CD14-positive monocyte (primary cell): ENCODE data around the gene USP30. TPM values are rescaled to one million over a fixed set of nuclear protein-coding genes. Genes with fewer than 3 reads are reported as not detected.

Experiments
- DNase-seq, 3 donors: peaks; one replicate each; pipeline ENCODE4 v3.0.0-alpha.2; 2011 to 2022
- H2AFZ ChIP-seq: 2 replicates; pipeline ENCODE4 v1.6.0; 2012; ENCODE audit warnings: mild to moderate bottlenecking, low read depth, low read length, inconsistent platforms; ENCODE audit not compliant: insufficient read depth, poor library complexity, severe bottlenecking
- H3K27ac ChIP-seq, 2 donors: 1 replicate in 1 of 2; 2 replicates in 1 of 2; pipeline ENCODE4 v1.5.1; 2012 to 2013; ENCODE audit warnings: low read length in 2 of 2, control low read depth in 1 of 2, inconsistent platforms in 1 of 2, low read depth in 1 of 2, mild to moderate bottlenecking in 1 of 2
- H3K27me3 ChIP-seq, 2 donors: one replicate each; pipeline versions ENCODE4 v1.6.0 to v1.6.1; 2011 to 2013; ENCODE audit warnings: low read length in 2 of 2; ENCODE audit not compliant: control insufficient read depth in 2 of 2, insufficient read depth in 2 of 2
- H3K36me3 ChIP-seq, 2 donors: replicated peaks in 1 of 2; 1 replicate in 1 of 2; 2 replicates in 1 of 2; pipeline versions ENCODE4 v1.5.1 to v1.6.1; 2012 to 2013; ENCODE audit warnings: low read length in 2 of 2, control low read depth in 1 of 2, inconsistent platforms in 1 of 2, mild to moderate bottlenecking in 1 of 2; ENCODE audit not compliant: insufficient read depth in 2 of 2, control insufficient read depth in 1 of 2
- H3K4me1 ChIP-seq, 2 donors: 1 replicate in 1 of 2; 2 replicates in 1 of 2; pipeline versions ENCODE4 v1.5.1 to v1.6.1; 2012 to 2013; ENCODE audit warnings: low read length in 2 of 2, control low read depth in 1 of 2, inconsistent platforms in 1 of 2, mild to moderate bottlenecking in 1 of 2, moderate library complexity in 1 of 2; ENCODE audit not compliant: insufficient read depth in 2 of 2, control insufficient read depth in 1 of 2
- H3K4me2 ChIP-seq: replicated peaks from 2 replicates; pipeline ENCODE3; 2012; ENCODE audit warnings: low read length, moderate library complexity, mild to moderate bottlenecking; ENCODE audit not compliant: poor library complexity, severe bottlenecking; ENCODE audit errors: extremely low read depth
- H3K4me3 ChIP-seq, 3 experiments: fragments of 200-600 bp in 1 of 3; sonication (generic) in 1 of 3; replicated peaks in 1 of 3; 1 replicate in 2 of 3; 2 replicates in 1 of 3; pipeline ENCODE4 v1.5.1; 2011 to 2013; ENCODE audit warnings: low read length in 3 of 3, mild to moderate bottlenecking in 3 of 3, control low read depth in 2 of 3, low read depth in 2 of 3, inconsistent platforms in 1 of 3, moderate library complexity in 1 of 3
- H3K79me2 ChIP-seq: 2 replicates; pipeline ENCODE4 v1.6.0; 2012; ENCODE audit warnings: mild to moderate bottlenecking, control low read depth, inconsistent platforms, low read length, moderate library complexity; ENCODE audit not compliant: insufficient read depth
- H3K9ac ChIP-seq: 2 replicates; pipeline ENCODE4 v1.6.0; 2017; ENCODE audit warnings: low read length, mild to moderate bottlenecking; ENCODE audit not compliant: insufficient read depth, poor library complexity, severe bottlenecking
- H3K9me3 ChIP-seq, 2 donors: replicated peaks in 1 of 2; 1 replicate in 1 of 2; 2 replicates in 1 of 2; pipeline versions ENCODE4 v1.5.1 to v1.6.1; 2012 to 2013; ENCODE audit warnings: low read length in 2 of 2, control low read depth in 1 of 2; ENCODE audit not compliant: control insufficient read depth in 1 of 2, insufficient read depth in 1 of 2
- H4K20me1 ChIP-seq: 2 replicates; pipeline ENCODE4 v1.6.0; 2012; ENCODE audit warnings: mild to moderate bottlenecking, low read length, control low read depth, moderate library complexity; ENCODE audit not compliant: insufficient read depth
- H3K27ac Mint-ChIP-seq, 7 donors: one replicate each; pipeline ENCODE4 v1.8.0; 2020; ENCODE audit warnings: mild to moderate bottlenecking in 7 of 7, mixed read lengths in 7 of 7, moderate library complexity in 6 of 7, inconsistent platforms in 2 of 7
- H3K27me3 Mint-ChIP-seq, 3 donors: one replicate each; pipeline ENCODE4 v1.8.0; 2021 to 2022; ENCODE audit warnings: low read depth in 3 of 3, mild to moderate bottlenecking in 3 of 3, mixed read lengths in 3 of 3, moderate library complexity in 3 of 3, inconsistent platforms in 1 of 3
- H3K36me3 Mint-ChIP-seq, 2 donors: one replicate each; pipeline ENCODE4 v1.8.0; 2020; ENCODE audit warnings: mixed read lengths in 2 of 2, inconsistent platforms in 1 of 2, mild to moderate bottlenecking in 1 of 2
- H3K4me1 Mint-ChIP-seq: one replicate; pipeline ENCODE4 v1.8.0; 2020; ENCODE audit warnings: mild to moderate bottlenecking, mixed read lengths
- H3K4me3 Mint-ChIP-seq, 2 donors: one replicate each; pipeline ENCODE4 v1.8.0; 2020; ENCODE audit warnings: mild to moderate bottlenecking in 2 of 2, mixed read lengths in 2 of 2, moderate library complexity in 1 of 2
- H3K9me3 Mint-ChIP-seq, 7 donors: one replicate each; pipeline ENCODE4 v1.8.0; 2020 to 2022; ENCODE audit warnings: mixed read lengths in 7 of 7, mild to moderate bottlenecking in 6 of 7, moderate library complexity in 6 of 7, inconsistent platforms in 2 of 7
- WGBS: methylation state at CpG from one replicate; pipeline ENCODE4 v1.1.5; 2013; ENCODE audit warnings: missing lambda C conversion rate; ENCODE audit not compliant: insufficient coverage; 5-methylcytosine and 5-hydroxymethylcytosine counted together
- intact Hi-C, 2 donors: fragments of 100-400 bp; cut with micrococcal nuclease; formaldehyde crosslinking; loops; one replicate each; pipeline versions ENCODE4 v1.15.0 to v1.15.1; 2023
- polyA plus RNA-seq, 3 donors: library from polyadenylated mRNA; depleted of rRNA in 1 of 3; unstranded in 2 of 3; stranded (reverse) in 1 of 3; fragments of 300-500 nt in 2 of 3; fragments of >200 nt in 1 of 3; fragmentation: Illumina TruSeq in 2 of 3; gene quantifications; 1 replicate in 2 of 3; 2 replicates in 1 of 3; pipeline ENCODE4 v1.2.3, GENCODE V29; 2012 to 2021
- TF ChIP-seq, protein P1 (sequence below): fragments of 200-600 bp; IDR thresholded peaks from one replicate; pipeline ENCODE4 v1.8.0; 2022; ENCODE audit warnings: antibody characterized with exemption, mild to moderate bottlenecking

USP30 gene
- polyA plus RNA-seq, 3 donors = 4.5 to 8.2 (median 6.8) TPM

DNA sequence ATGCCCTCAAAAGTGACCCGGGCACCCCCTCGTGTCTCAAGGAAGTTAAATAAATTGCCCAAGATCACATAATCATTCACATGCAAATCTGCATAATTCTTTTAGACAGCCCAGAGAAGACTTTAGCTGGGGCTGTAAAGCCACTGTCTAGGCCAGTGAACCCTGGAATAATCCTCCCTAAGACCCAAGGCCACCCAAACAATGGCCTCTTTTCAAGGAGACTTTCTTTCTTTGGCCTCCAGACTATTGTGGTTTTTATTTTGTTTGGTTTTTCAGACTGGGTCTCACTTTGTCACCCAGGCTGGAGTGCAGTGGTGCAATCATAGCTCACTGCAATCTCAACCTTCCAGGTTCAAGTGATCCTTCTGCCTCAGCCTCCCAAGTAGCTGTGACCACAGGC, 42.1 kb upstream of the USP30 start:
- no peaks in the 10 kb centered on the region for H3K27me3 ChIP-seq
- H3K36me3 ChIP-seq = no peaks in the 10 kb centered on the region
- no peaks in the 10 kb centered on the region for H4K20me1 ChIP-seq
- H2AFZ ChIP-seq = no peak overlapping the region
- H3K27ac Mint-ChIP-seq = no peak overlapping the region
- no peaks in the 10 kb centered on the region for H3K36me3 Mint-ChIP-seq
- no peak overlapping the region for H3K9ac ChIP-seq
- H3K4me3 ChIP-seq = no peak overlapping the region
- no peak overlapping the region for H3K27ac ChIP-seq
- no peak overlapping the region for H3K4me3 Mint-ChIP-seq
- intact Hi-C loops = no loop called here
- TF ChIP-seq, protein P1, sequence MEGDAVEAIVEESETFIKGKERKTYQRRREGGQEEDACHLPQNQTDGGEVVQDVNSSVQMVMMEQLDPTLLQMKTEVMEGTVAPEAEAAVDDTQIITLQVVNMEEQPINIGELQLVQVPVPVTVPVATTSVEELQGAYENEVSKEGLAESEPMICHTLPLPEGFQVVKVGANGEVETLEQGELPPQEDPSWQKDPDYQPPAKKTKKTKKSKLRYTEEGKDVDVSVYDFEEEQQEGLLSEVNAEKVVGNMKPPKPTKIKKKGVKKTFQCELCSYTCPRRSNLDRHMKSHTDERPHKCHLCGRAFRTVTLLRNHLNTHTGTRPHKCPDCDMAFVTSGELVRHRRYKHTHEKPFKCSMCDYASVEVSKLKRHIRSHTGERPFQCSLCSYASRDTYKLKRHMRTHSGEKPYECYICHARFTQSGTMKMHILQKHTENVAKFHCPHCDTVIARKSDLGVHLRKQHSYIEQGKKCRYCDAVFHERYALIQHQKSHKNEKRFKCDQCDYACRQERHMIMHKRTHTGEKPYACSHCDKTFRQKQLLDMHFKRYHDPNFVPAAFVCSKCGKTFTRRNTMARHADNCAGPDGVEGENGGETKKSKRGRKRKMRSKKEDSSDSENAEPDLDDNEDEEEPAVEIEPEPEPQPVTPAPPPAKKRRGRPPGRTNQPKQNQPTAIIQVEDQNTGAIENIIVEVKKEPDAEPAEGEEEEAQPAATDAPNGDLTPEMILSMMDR = no peak
- H3K4me1 Mint-ChIP-seq = peaks cover 2% of the 10 kb centered on the region
- no peaks in the 10 kb centered on the region for H3K4me1 ChIP-seq
- no peak overlapping the region for H3K4me2 ChIP-seq
- peaks cover 0 to 6% (median 0%) of the 10 kb centered on the region in 7 donors for H3K9me3 Mint-ChIP-seq
- no peaks in the 10 kb centered on the region for H3K79me2 ChIP-seq
- WGBS = no CpG with 5 or more reads among the region's 2 CpGs
- H3K9me3 ChIP-seq = no peaks in the 10 kb centered on the region
- DNase-seq = no peak
- H3K27me3 Mint-ChIP-seq = peaks cover 3 to 19% (median 9%) of the 10 kb centered on the region in 3 donors

DNA sequence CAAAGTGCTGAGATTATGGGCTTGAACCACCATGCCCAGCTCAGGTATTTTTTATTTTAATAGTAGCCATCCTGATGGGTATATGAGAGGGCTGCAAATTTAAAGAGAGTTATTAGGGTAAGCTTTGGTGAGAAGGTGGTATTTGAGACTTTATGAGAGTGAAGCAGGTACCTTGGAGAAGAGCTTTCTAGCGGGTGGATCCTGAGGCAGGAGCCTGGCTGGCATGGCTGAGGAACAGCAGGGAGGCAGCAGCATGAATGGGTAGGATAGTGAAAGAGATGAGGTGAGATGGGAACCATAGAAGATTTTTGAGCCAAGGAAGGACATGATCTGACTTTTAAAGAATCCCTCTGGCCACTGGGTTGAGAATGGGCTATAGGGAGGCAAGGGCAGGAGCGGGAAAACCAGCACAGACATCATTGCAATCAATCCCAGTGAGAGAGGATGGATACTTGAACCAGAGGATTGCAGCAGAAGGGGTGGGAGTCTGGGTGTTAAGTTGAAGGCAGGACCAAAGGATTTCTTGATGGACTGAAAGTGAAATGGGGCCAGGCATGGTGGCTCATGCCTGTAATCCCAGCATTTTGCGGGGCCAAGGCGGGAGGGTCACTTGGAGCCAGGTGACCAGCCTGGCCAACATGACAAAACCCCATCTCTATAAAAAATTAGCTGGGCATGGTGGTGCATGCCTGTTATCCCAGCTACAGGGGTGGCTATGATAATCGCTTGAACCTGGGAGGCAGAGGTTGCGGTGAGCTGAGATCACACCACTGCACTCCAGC, 37.2 kb upstream of the USP30 start:
- H3K4me1 ChIP-seq = no peaks in the 10 kb centered on the region
- H3K4me3 ChIP-seq = no peak overlapping the region
- TF ChIP-seq, protein P1 = no peak
- H3K27me3 ChIP-seq = peaks cover 0 to 3% of the 10 kb centered on the region in 2 donors
- WGBS = 100% methylated on average over 1 of the region's 6 CpGs
- no peaks in the 10 kb centered on the region for H3K9me3 ChIP-seq
- H3K27me3 Mint-ChIP-seq = peaks cover 5 to 18% (median 9%) of the 10 kb centered on the region in 3 donors
- no peak for DNase-seq
- H3K4me3 Mint-ChIP-seq = no peak overlapping the region
- no peaks in the 10 kb centered on the region for H4K20me1 ChIP-seq
- intact Hi-C loops = no loop called here
- peaks cover 0 to 6% (median 0%) of the 10 kb centered on the region in 7 donors for H3K9me3 Mint-ChIP-seq
- no peak overlapping the region for H3K27ac Mint-ChIP-seq
- peaks cover 2% of the 10 kb centered on the region for H3K4me1 Mint-ChIP-seq
- no peaks in the 10 kb centered on the region for H3K79me2 ChIP-seq
- no peak overlapping the region for H2AFZ ChIP-seq
- H3K4me2 ChIP-seq = no peak overlapping the region
- H3K9ac ChIP-seq = no peak overlapping the region
- H3K36me3 Mint-ChIP-seq = no peaks in the 10 kb centered on the region
- H3K27ac ChIP-seq = no peak overlapping the region
- H3K36me3 ChIP-seq = no peaks in the 10 kb centered on the region
